HEK293 (cell line): ENCODE data around the gene CKLF.
A peak's percentile ranks its signal among the peaks of the same experiment; 100 is the strongest.

Experiments
- CTCF ChIA-PET: fragments of 350-600 bp; formaldehyde crosslinking; extraction: SDS; loops from one replicate; lab custom pipeline; 2021; ENCODE audit warnings: antibody characterized with exemption; lab: Yijun Ruan, JAX
- POLR2A ChIA-PET: fragments of 300-600 bp; formaldehyde crosslinking; extraction: SDS; loops from one replicate; lab custom pipeline; 2020; ENCODE audit warnings: antibody characterized with exemption, inconsistent platforms; lab: Yijun Ruan, JAX
- H3K27ac ChIP-seq: fragments of 200-500 bp; sonication (Bioruptor generic); 2 replicates; pipeline ENCODE4 v1.5.1; 2014; ENCODE audit warnings: low read depth, low read length, control low read depth, inconsistent platforms; ENCODE audit errors: extremely low read depth
- H3K36me3 ChIP-seq, 2 experiments: fragments of 200-500 bp in 1 of 2; sonication (Bioruptor generic) in 1 of 2; 1 replicate in 1 of 2; 2 replicates in 1 of 2; pipeline ENCODE4 v1.5.1; 2014 to 2017; ENCODE audit warnings: inconsistent platforms in 2 of 2, low read length in 2 of 2; ENCODE audit not compliant: control insufficient read depth in 2 of 2, insufficient read depth in 1 of 2
- H3K4me1 ChIP-seq: fragments of 200-500 bp; sonication (Bioruptor generic); 2 replicates; pipeline ENCODE4 v1.5.1; 2014; ENCODE audit warnings: mild to moderate bottlenecking, low read length, inconsistent platforms; ENCODE audit not compliant: control insufficient read depth, insufficient read depth
- H3K4me3 ChIP-seq: 2 replicates; pipeline ENCODE4 v1.5.1; 2011; ENCODE audit warnings: low read depth, mild to moderate bottlenecking, control low read depth, low read length, moderate library complexity
- H3K9me3 ChIP-seq: fragments of 200-500 bp; sonication (Bioruptor generic); 2 replicates; pipeline ENCODE4 v1.5.1; 2014; ENCODE audit warnings: low read depth, low read length, inconsistent platforms; ENCODE audit not compliant: control insufficient read depth, insufficient read depth
- EGR2 ChIP-seq: fragments of 450-650 bp; formaldehyde crosslinking; IDR thresholded peaks from 2 replicates; pipeline ENCODE4 v1.5.1; 2016; ENCODE audit warnings: low read depth, missing biosample characterization, missing genetic modification characterization
- KLF1 ChIP-seq: fragments of 450-650 bp; formaldehyde crosslinking; IDR thresholded peaks from 2 replicates; pipeline ENCODE4 v1.5.1; 2016; ENCODE audit warnings: missing biosample characterization, missing genetic modification characterization
- MEIS1 ChIP-seq: sonication (generic); formaldehyde crosslinking; IDR thresholded peaks from 2 replicates; pipeline ENCODE4 v1.8.1; 2022; ENCODE audit warnings: missing genetic modification reagents, mild to moderate bottlenecking, borderline replicate concordance
- OSR2 ChIP-seq: fragments of 450-650 bp; formaldehyde crosslinking; IDR thresholded peaks from 2 replicates; pipeline ENCODE4 v1.5.1; 2016; ENCODE audit warnings: missing biosample characterization, missing genetic modification characterization
- REST ChIP-seq: fragments of 450-650 bp; formaldehyde crosslinking; IDR thresholded peaks from 2 replicates; pipeline ENCODE4 v1.5.1; 2016; ENCODE audit warnings: missing biosample characterization, missing genetic modification characterization
- ZFHX2 ChIP-seq: fragments of 450-650 bp; formaldehyde crosslinking; conservative IDR thresholded peaks from 2 replicates; pipeline ENCODE4 v1.5.1; 2016; ENCODE audit warnings: missing biosample characterization, missing genetic modification characterization
- ZNF202 ChIP-seq: fragments of 450-650 bp; formaldehyde crosslinking; IDR thresholded peaks from 2 replicates; pipeline ENCODE4 v1.5.1; 2016; ENCODE audit warnings: missing biosample characterization, missing genetic modification characterization, borderline replicate concordance
- ZNF211 ChIP-seq: fragments of 450-650 bp; formaldehyde crosslinking; IDR thresholded peaks from 2 replicates; pipeline ENCODE4 v1.5.1; 2016; ENCODE audit warnings: low read depth, missing biosample characterization, missing genetic modification characterization
- ZNF335 ChIP-seq: fragments of 450-650 bp; formaldehyde crosslinking; conservative IDR thresholded peaks from 2 replicates; pipeline ENCODE4 v1.5.1; 2016; ENCODE audit warnings: missing biosample characterization, missing genetic modification characterization
- ZNF354C ChIP-seq: fragments of 450-650 bp; formaldehyde crosslinking; IDR thresholded peaks from 2 replicates; pipeline ENCODE4 v1.5.1; 2016; ENCODE audit warnings: missing biosample characterization, missing genetic modification characterization, low read depth, borderline replicate concordance
- ZNF366 ChIP-seq: fragments of 450-650 bp; formaldehyde crosslinking; conservative IDR thresholded peaks from 2 replicates; pipeline ENCODE4 v1.5.1; 2016; ENCODE audit warnings: missing biosample characterization, missing genetic modification characterization
- ZNF510 ChIP-seq: fragments of 450-650 bp; formaldehyde crosslinking; IDR thresholded peaks from 2 replicates; pipeline ENCODE4 v1.5.1; 2018; ENCODE audit warnings: mild to moderate bottlenecking, missing genetic modification characterization, missing biosample characterization; ENCODE audit not compliant: insufficient replicate concordance
- ZNF513 ChIP-seq: fragments of 450-650 bp; IDR thresholded peaks from 2 replicates; pipeline ENCODE4 v1.5.1; 2018; ENCODE audit warnings: missing biosample characterization, missing genetic modification characterization
- ZNF830 ChIP-seq: fragments of 450-650 bp; IDR thresholded peaks from 2 replicates; pipeline ENCODE4 v1.5.0; 2018; ENCODE audit warnings: missing biosample characterization, missing genetic modification characterization, low read depth, mild to moderate bottlenecking, moderate library complexity
- ZNF837 ChIP-seq: fragments of 450-650 bp; formaldehyde crosslinking; IDR thresholded peaks from 2 replicates; pipeline ENCODE4 v1.5.1; 2016; ENCODE audit warnings: missing biosample characterization, missing genetic modification characterization
- ZSCAN30 ChIP-seq: fragments of 450-650 bp; IDR thresholded peaks from 2 replicates; pipeline ENCODE4 v1.5.1; 2018; ENCODE audit warnings: missing biosample characterization, mild to moderate bottlenecking, missing genetic modification characterization, moderate library complexity

CKLF gene

DNA sequence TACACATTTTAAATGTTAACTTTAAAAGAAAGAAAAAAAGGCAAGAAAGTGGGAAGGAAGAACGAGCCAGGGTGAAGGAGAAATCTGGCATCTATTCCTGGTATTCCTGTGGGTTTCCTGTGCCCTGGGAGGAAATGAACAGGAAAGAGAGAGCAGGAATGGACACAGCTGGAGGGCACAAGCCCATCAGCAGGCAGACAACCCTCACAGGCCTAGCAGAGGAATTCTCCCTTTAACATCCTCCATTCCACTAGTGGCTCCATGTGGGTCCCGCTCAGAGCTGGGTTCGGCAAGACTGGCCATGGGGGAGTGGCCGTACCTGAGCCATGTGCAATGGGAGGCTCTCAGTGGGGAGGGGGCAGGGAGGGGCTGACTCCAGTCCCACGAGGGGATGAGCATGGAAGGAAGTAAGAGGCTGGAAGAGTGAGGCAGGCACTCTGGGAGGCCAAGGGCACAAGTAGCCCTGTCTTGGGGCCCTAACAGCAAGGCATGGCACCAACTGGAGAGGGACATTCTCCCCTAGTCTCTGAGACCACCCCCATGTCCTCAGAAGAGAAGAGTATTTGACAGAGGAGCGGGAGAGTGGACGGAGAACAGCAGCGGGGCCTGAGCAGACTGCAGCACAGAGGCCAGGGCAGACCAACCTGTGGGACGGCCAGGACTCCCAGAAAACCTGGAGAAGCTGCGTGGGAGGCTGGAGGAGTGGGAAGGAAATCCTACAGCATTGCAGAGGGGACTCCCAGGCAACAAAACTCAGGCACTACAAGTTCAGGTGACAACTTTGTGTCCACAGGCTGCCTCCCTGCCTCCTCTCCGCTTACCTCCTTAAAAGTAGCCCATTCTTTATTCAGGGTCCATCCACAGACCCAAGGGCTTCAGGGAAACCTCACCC, 32.6 kb upstream of the CKLF start:
- Histone ChIP-seq H3K4me1 (peaks cover 12% of the 10 kb centered on the region; the same call in 1 of the 2 replicates), H3K9me3 (no peaks in the 10 kb centered on the region), H3K27ac (no peak overlapping the region), H3K36me3 (peaks cover 0 to 14% of the 10 kb centered on the region in 2 experiments; a peak in 2 of 3 replicates), H3K4me3 (no peak overlapping the region)
- TF ChIP-seq KLF1 (tag by site-specific recombination) (no peak), ZFHX2 (tag by site-specific recombination) (peak; percentile 62), EGR2 (tag by site-specific recombination) (peak; percentile 47; the same call in 1 of the 2 replicates)
- CTCF ChIA-PET, result interaction anchor here (0.8 to 1.5 kb wide), 3 partner anchors 28 to 88 kb away, joined by 3 to 6 read pairs (median 3); partner anchors contain the start of gene CKLF
- POLR2A ChIA-PET, result interaction anchor here (1.0 kb wide), 1 partner anchor 8 kb away, joined by 3 read pairs; no protein-coding TSS in a partner anchor

DNA sequence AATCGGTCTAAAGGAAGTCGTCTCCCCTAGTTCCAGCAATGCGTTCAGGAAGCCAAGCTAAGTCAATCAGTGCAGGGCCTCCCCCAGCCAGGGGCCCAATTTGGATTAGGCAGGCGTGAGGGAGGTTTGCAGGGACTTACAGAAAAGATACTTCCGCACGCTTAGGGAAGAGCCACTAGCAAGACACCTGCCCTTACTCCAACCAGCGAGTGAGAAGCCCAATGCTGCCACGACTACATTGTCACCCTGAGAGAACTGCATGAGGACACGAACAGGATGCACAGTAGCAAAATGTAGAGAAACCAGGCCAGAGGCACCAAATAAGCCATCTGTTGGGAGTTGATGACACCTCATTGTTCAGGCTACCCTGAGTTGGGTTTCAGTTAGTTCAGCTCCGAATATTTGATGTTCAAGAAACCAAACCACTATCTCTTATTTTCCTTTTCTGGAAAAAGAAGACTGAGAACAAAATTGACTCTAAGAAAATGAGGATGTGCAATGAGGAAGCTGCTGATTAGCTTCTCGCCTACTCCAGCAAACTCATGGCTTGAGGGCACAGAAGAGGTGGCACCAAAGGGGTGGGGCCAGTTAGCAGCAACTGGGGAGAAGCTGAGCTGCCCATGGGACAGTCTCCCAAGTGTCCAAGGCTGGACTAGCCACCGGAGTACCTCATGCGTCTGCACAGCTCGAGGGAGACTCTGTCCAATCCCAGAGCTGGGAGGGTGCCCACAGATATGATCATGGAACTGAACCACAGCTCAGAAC, 31.8 kb upstream of the CKLF start:
- H3K27ac ChIP-seq, result no peak overlapping the region
- peaks cover 12% of the 10 kb centered on the region; the same call in 1 of the 2 replicates for H3K4me1 ChIP-seq
- peaks cover 0 to 15% of the 10 kb centered on the region in 2 experiments; a peak in 2 of 3 replicates for H3K36me3 ChIP-seq
- no peak overlapping the region for H3K4me3 ChIP-seq
- no peaks in the 10 kb centered on the region for H3K9me3 ChIP-seq
- ChIA-PET CTCF (interaction anchor here (0.6 to 1.2 kb wide), 3 partner anchors 27 to 1296 kb away, joined by 3 read pairs; no protein-coding TSS in a partner anchor), POLR2A (interaction anchor here (1.0 kb wide), 1 partner anchor 9 kb away, joined by 3 read pairs; no protein-coding TSS in a partner anchor)
- TF ChIP-seq REST (tag by site-specific recombination) (no peak), MEIS1 (no peak), ZNF211 (tag by site-specific recombination) (no peak), ZNF202 (tag by site-specific recombination) (no peak), OSR2 (tag by site-specific recombination) (no peak), ZNF335 (tag by site-specific recombination) (no peak), ZNF837 (tag by site-specific recombination) (no peak), ZNF830 (tag by site-specific recombination) (no peak), ZNF366 (tag by site-specific recombination) (no peak), ZNF510 (tag by site-specific recombination) (no peak), ZNF354C (no peak), ZNF513 (tag by site-specific recombination) (no peak), ZSCAN30 (no peak)
